ENCODE data around the gene TET3.

TET3 gene

DNA sequence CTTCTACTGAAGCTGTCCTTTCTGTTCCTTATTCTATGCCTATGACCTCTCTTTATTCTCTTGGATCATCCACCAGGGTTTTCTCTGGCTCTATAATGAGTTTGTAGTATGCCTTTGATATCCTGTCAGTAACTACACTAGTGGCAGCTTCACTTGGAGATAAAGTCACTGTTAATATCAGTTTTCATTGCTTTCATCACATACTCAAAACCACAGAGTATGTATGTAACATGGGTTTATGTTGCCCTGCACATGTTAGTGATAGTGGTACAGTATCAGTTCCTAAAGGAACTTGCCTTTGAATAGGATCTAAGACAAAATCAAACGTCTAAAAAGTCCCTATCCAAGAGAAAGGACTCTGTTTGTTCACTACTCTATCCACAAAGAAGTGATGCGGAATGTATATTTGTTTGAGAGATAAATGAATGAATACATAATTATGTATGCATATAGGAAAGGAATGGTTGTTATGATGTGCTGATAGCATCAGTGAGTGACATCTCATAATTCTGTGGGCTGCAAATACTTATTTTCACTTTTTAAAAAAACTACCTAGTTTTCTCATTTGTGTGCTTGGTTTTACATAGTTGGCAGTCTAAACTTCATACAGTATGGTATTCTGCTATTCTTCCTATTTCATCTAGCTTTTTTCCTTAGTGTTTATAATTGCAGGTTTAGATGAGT lies 45.1 kb downstream of the TET3 start:
- H3K27ac ChIP-seq = no peak overlapping the region
- H3K27me3 ChIP-seq (replicated peaks) = no peaks in the 10 kb centered on the region
- in situ Hi-C loops (cut with HindIII; ENCODE audit: low pct_ligation_motif_present, low sequenced_read_pairs) = no loop called here
- no peak overlapping the region for H3K4me3 ChIP-seq (ENCODE audit: low read depth, low read length)
- no peaks in the 10 kb centered on the region for H3K36me3 ChIP-seq (replicated peaks)
- no peak for TF ChIP-seq CTCF (IDR thresholded peaks at IDR 0.05; ENCODE audit: low read depth, low read length, missing control alignments)
- DNase-seq = no peak

- Histone ChIP-seq H3K4me3 (ENCODE audit: low read depth, low read length) (no peak overlapping the region), H3K27me3 (replicated peaks) (no peaks in the 10 kb centered on the region), H3K27ac (no peak overlapping the region), H3K36me3 (replicated peaks) (no peaks in the 10 kb centered on the region)
- DNase-seq = no peak
- in situ Hi-C loops (cut with HindIII; ENCODE audit: low pct_ligation_motif_present, low sequenced_read_pairs) = no loop called here
- no peak for TF ChIP-seq CTCF (IDR thresholded peaks at IDR 0.05; ENCODE audit: low read depth, low read length, missing control alignments)
These were observed 46.5 kb downstream of the TET3 start for GRCh38 chr2:74031221-74031620.

- H3K27ac ChIP-seq = no peak overlapping the region
These were observed 47.2 kb downstream of the TET3 start for GRCh38 chr2:74031959-74032287.

GRCh38 chr2:74033375-74033774 lies 48.7 kb downstream of the TET3 start:
- H3K27ac ChIP-seq = no peak overlapping the region
- H3K27me3 ChIP-seq (replicated peaks) = no peaks in the 10 kb centered on the region

More at GRCh38 chr2:74031959-74032287, 47.2 kb downstream of the TET3 start:
- Histone ChIP-seq H3K27me3 (replicated peaks) (no peaks in the 10 kb centered on the region), H3K4me3 (ENCODE audit: low read depth, low read length) (no peak overlapping the region), H3K36me3 (replicated peaks) (no peaks in the 10 kb centered on the region)
- TF ChIP-seq CTCF (IDR thresholded peaks at IDR 0.05; ENCODE audit: low read depth, low read length, missing control alignments) = no peak
- DNase-seq = no peak
- in situ Hi-C loops (cut with HindIII; ENCODE audit: low pct_ligation_motif_present, low sequenced_read_pairs) = no loop called here

More at GRCh38 chr2:74033375-74033774, 48.7 kb downstream of the TET3 start:
- in situ Hi-C loops (cut with HindIII; ENCODE audit: low pct_ligation_motif_present, low sequenced_read_pairs) = no loop called here
- Histone ChIP-seq H3K4me3 (ENCODE audit: low read depth, low read length) (no peak overlapping the region), H3K36me3 (replicated peaks) (no peaks in the 10 kb centered on the region)
- no peak for TF ChIP-seq CTCF (IDR thresholded peaks at IDR 0.05; ENCODE audit: low read depth, low read length, missing control alignments)
- no peak for DNase-seq
